Neural crest cell (in vitro differentiated cells): Measurements from ENCODE around the gene CBX8. TPM values are rescaled to one million over a fixed set of nuclear protein-coding genes. Genes with fewer than 3 reads are reported as not detected.
A peak's percentile ranks its signal among the peaks of the same experiment; 100 is the strongest.

Source experiments
- DNase-seq: peaks from one replicate; pipeline ENCODE4 v3.0.0; 2021; ENCODE audit warnings: low read depth, mixed read lengths, low spot score
- H3K27ac Mint-ChIP-seq: one replicate; pipeline ENCODE4 v1.8.0; 2021; ENCODE audit warnings: mild to moderate bottlenecking, mixed read lengths; ENCODE audit not compliant: unreplicated experiment
- H3K27me3 Mint-ChIP-seq: 2 replicates; pipeline ENCODE4 v1.8.0; 2021; ENCODE audit warnings: low read depth, mild to moderate bottlenecking, mixed read lengths
- H3K36me3 Mint-ChIP-seq: 2 replicates; pipeline ENCODE4 v1.8.0; 2021; ENCODE audit warnings: low read depth, mild to moderate bottlenecking, mixed read lengths
- H3K4me1 Mint-ChIP-seq: 2 replicates; pipeline ENCODE4 v1.8.0; 2021; ENCODE audit warnings: mixed read lengths
- H3K4me3 Mint-ChIP-seq: one replicate; pipeline ENCODE4 v1.8.0; 2021; ENCODE audit warnings: mild to moderate bottlenecking, mixed read lengths
- H3K9me3 Mint-ChIP-seq: 2 replicates; pipeline ENCODE4 v1.8.0; 2021; ENCODE audit warnings: mixed read lengths
- CTCF ChIP-seq: fragments of 200-600 bp; sonication (generic); conservative IDR thresholded peaks from 2 replicates; pipeline ENCODE4 v1.5.0; 2021; ENCODE audit warnings: antibody characterized with exemption, mild to moderate bottlenecking
- total RNA-seq: library from RNA; stranded (reverse); gene quantifications from 2 replicates; pipeline ENCODE4 v1.2.1, GENCODE V29; 2021

Gene CBX8
- total RNA-seq, 1 donor from 2014 or later = 19.2 TPM

GRCh38 chr17:79829457-79829856 is 32.6 kb upstream of the CBX8 start:
- no peak for TF ChIP-seq CTCF
- H3K27ac Mint-ChIP-seq = peak overlapping the region; percentile 53
- H3K36me3 Mint-ChIP-seq = peaks cover 7% of the 10 kb centered on the region
- peaks cover 51% of the 10 kb centered on the region for H3K4me1 Mint-ChIP-seq
- peak overlapping the region; percentile 53 for H3K4me3 Mint-ChIP-seq
- H3K9me3 Mint-ChIP-seq = peaks cover 2% of the 10 kb centered on the region
- DNase-seq = no peak
- peaks cover 9% of the 10 kb centered on the region for H3K27me3 Mint-ChIP-seq

GRCh38 chr17:79829004-79829403 is 32.1 kb upstream of the CBX8 start:
- H3K4me3 Mint-ChIP-seq = peak overlapping the region; percentile 53
- peaks cover 4% of the 10 kb centered on the region for H3K9me3 Mint-ChIP-seq
- peak overlapping the region; percentile 53 for H3K27ac Mint-ChIP-seq
- H3K4me1 Mint-ChIP-seq = peaks cover 53% of the 10 kb centered on the region
- H3K36me3 Mint-ChIP-seq = peaks cover 9% of the 10 kb centered on the region
- H3K27me3 Mint-ChIP-seq = peaks cover 7% of the 10 kb centered on the region
- no peak for DNase-seq
- TF ChIP-seq CTCF = no peak

GRCh38 chr17:79826841-79827578 is 30.1 kb upstream of the CBX8 start:
- Mint-ChIP-seq H3K9me3 (peaks cover 4% of the 10 kb centered on the region), H3K4me1 (peaks cover 46% of the 10 kb centered on the region), H3K36me3 (peaks cover 4% of the 10 kb centered on the region), H3K27ac (no peak overlapping the region), H3K4me3 (peak overlapping the region; percentile 1), H3K27me3 (peaks cover 5% of the 10 kb centered on the region)
- no peak for TF ChIP-seq CTCF
- no peak for DNase-seq

- no peak for DNase-seq
- Mint-ChIP-seq H3K36me3 (peaks cover 4% of the 10 kb centered on the region), H3K27me3 (peaks cover 5% of the 10 kb centered on the region), H3K9me3 (peaks cover 4% of the 10 kb centered on the region), H3K4me3 (no peak overlapping the region), H3K27ac (no peak overlapping the region), H3K4me1 (peaks cover 41% of the 10 kb centered on the region)
- TF ChIP-seq CTCF = no peak
Measured at GRCh38 chr17:79826204-79826680, 29.4 kb upstream of the CBX8 start.

GRCh38 chr17:79825580-79825921 is 28.7 kb upstream of the CBX8 start:
- Mint-ChIP-seq H3K27me3 (peaks cover 12% of the 10 kb centered on the region), H3K4me1 (peaks cover 39% of the 10 kb centered on the region)

More at GRCh38 chr17:79825580-79825921, 28.7 kb upstream of the CBX8 start:
- Mint-ChIP-seq H3K4me3 (no peak overlapping the region), H3K9me3 (peaks cover 4% of the 10 kb centered on the region), H3K27ac (no peak overlapping the region), H3K36me3 (peaks cover 4% of the 10 kb centered on the region)
- TF ChIP-seq CTCF = no peak
- DNase-seq = no peak
